ENCODE results near the gene GGT5. TPM values are rescaled to one million over a fixed set of nuclear protein-coding genes. Genes with fewer than 3 reads are reported as not detected.

GGT5 gene
- total RNA-seq, 1 donor from 2014 or later = 2.9 TPM

- H3K27ac Mint-ChIP-seq = no peak overlapping the region
- no peak for DNase-seq (ENCODE audit: low spot score in 2 of 2, unreplicated experiment in 2 of 2)
- peaks cover 3% of the 10 kb centered on the region for H3K4me1 Mint-ChIP-seq
- H3K36me3 Mint-ChIP-seq = no peaks in the 10 kb centered on the region
- H3K9me3 Mint-ChIP-seq = no peaks in the 10 kb centered on the region
- TF ChIP-seq CTCF (IDR thresholded peaks at IDR 0.05; ENCODE audit: unreplicated experiment) = no peak
- no peak overlapping the region for H3K4me3 Mint-ChIP-seq
- H3K27me3 Mint-ChIP-seq (ENCODE audit: low read depth) = no peaks in the 10 kb centered on the region
These were observed 64.4 kb downstream of the GGT5 start for GRCh38 chr22:24180316-24181087.

GRCh38 chr22:24179478-24180210, 65.2 kb downstream of the GGT5 start:
- no peak for TF ChIP-seq CTCF (IDR thresholded peaks at IDR 0.05; ENCODE audit: unreplicated experiment)
- Mint-ChIP-seq H3K4me1 (peaks cover 3% of the 10 kb centered on the region), H3K4me3 (no peak overlapping the region), H3K9me3 (no peaks in the 10 kb centered on the region), H3K27me3 (ENCODE audit: low read depth) (no peaks in the 10 kb centered on the region), H3K36me3 (no peaks in the 10 kb centered on the region), H3K27ac (peak overlapping the region; percentile 25)
- DNase-seq (ENCODE audit: low spot score in 2 of 2, unreplicated experiment in 2 of 2) = no peak

- H3K4me1 Mint-ChIP-seq = peaks cover 3% of the 10 kb centered on the region
- H3K4me3 Mint-ChIP-seq = no peak overlapping the region
- DNase-seq (ENCODE audit: low spot score in 2 of 2, unreplicated experiment in 2 of 2) = no peak
- no peaks in the 10 kb centered on the region for H3K27me3 Mint-ChIP-seq (ENCODE audit: low read depth)
- TF ChIP-seq CTCF (IDR thresholded peaks at IDR 0.05; ENCODE audit: unreplicated experiment) = no peak
- no peak overlapping the region for H3K27ac Mint-ChIP-seq
- H3K36me3 Mint-ChIP-seq = no peaks in the 10 kb centered on the region
- no peaks in the 10 kb centered on the region for H3K9me3 Mint-ChIP-seq
These were observed 66.1 kb downstream of the GGT5 start for GRCh38 chr22:24178502-24179440.

- no peak for TF ChIP-seq CTCF (IDR thresholded peaks at IDR 0.05; ENCODE audit: unreplicated experiment)
- no peaks in the 10 kb centered on the region for H3K9me3 Mint-ChIP-seq
- no peak for DNase-seq (ENCODE audit: low spot score in 2 of 2, unreplicated experiment in 2 of 2)
- no peaks in the 10 kb centered on the region for H3K36me3 Mint-ChIP-seq
- H3K27me3 Mint-ChIP-seq (ENCODE audit: low read depth) = no peaks in the 10 kb centered on the region
- no peak overlapping the region for H3K4me3 Mint-ChIP-seq
- no peak overlapping the region for H3K27ac Mint-ChIP-seq
- H3K4me1 Mint-ChIP-seq = peaks cover 3% of the 10 kb centered on the region
These were observed 66.9 kb downstream of the GGT5 start for GRCh38 chr22:24178021-24178431.

- no peaks in the 10 kb centered on the region for H3K27me3 Mint-ChIP-seq (ENCODE audit: low read depth)
- no peaks in the 10 kb centered on the region for H3K36me3 Mint-ChIP-seq
- H3K9me3 Mint-ChIP-seq = no peaks in the 10 kb centered on the region
- H3K27ac Mint-ChIP-seq = no peak overlapping the region
- no peak for DNase-seq (ENCODE audit: low spot score in 2 of 2, unreplicated experiment in 2 of 2)
- TF ChIP-seq CTCF (IDR thresholded peaks at IDR 0.05; ENCODE audit: unreplicated experiment) = no peak
- H3K4me1 Mint-ChIP-seq = peaks cover 3% of the 10 kb centered on the region
- H3K4me3 Mint-ChIP-seq = no peak overlapping the region
These were observed 67.4 kb downstream of the GGT5 start for GRCh38 chr22:24177456-24177855.
